Mesendoderm (in vitro differentiated cells): ENCODE measurements around the gene ZG16.
A peak's percentile ranks its signal among the peaks of the same experiment; 100 is the strongest.

Experiments
- DNase-seq: peaks from one replicate; pipeline ENCODE4 v3.0.0; 2013
- H2AK5ac ChIP-seq: 2 replicates; pipeline ENCODE4 v1.6.1; 2013; ENCODE audit warnings: low read length, inconsistent platforms
- H2BK120ac ChIP-seq: 2 replicates; pipeline ENCODE4 v1.6.1; 2013; ENCODE audit warnings: low read depth, mild to moderate bottlenecking, low read length, moderate library complexity, mixed read lengths
- H2BK15ac ChIP-seq: replicated peaks from 2 replicates; pipeline ENCODE4 v1.6.1; 2013; ENCODE audit warnings: low read depth, mild to moderate bottlenecking, moderate library complexity
- H2BK5ac ChIP-seq: 2 replicates; pipeline ENCODE4 v1.6.1; 2013; ENCODE audit warnings: low read length, inconsistent platforms
- H3K18ac ChIP-seq: 2 replicates; pipeline ENCODE4 v1.6.1; 2013; ENCODE audit warnings: mild to moderate bottlenecking, low read length, mixed read lengths
- H3K23ac ChIP-seq: one replicate; pipeline ENCODE4 v1.6.1; 2013; ENCODE audit warnings: low read length
- H3K27ac ChIP-seq: 2 replicates; pipeline ENCODE4 v1.5.1; 2013; ENCODE audit warnings: low read depth, mild to moderate bottlenecking, inconsistent platforms, low read length, moderate library complexity
- H3K27me3 ChIP-seq: 2 replicates; pipeline ENCODE4 v1.6.1; 2013; ENCODE audit warnings: low read length, control low read depth, mild to moderate bottlenecking, inconsistent platforms; ENCODE audit not compliant: insufficient read depth, poor library complexity
- H3K36me3 ChIP-seq: 2 replicates; pipeline ENCODE4 v1.6.1; 2013; ENCODE audit warnings: low read length, inconsistent platforms; ENCODE audit not compliant: control insufficient read depth, insufficient read depth
- H3K4ac ChIP-seq: one replicate; pipeline ENCODE4 v1.6.1; 2013; ENCODE audit warnings: low read depth, mild to moderate bottlenecking, low read length, moderate library complexity
- H3K4me1 ChIP-seq: 2 replicates; pipeline ENCODE4 v1.6.1; 2013; ENCODE audit warnings: low read depth, low read length, inconsistent platforms; ENCODE audit not compliant: control insufficient read depth
- H3K4me2 ChIP-seq: 2 replicates; pipeline ENCODE4 v1.6.1; 2013; ENCODE audit warnings: low read length
- H3K4me3 ChIP-seq: 2 replicates; pipeline ENCODE4 v1.5.1; 2013; ENCODE audit warnings: mild to moderate bottlenecking, low read length
- H3K56ac ChIP-seq: one replicate; pipeline ENCODE4 v1.6.1; 2013; ENCODE audit warnings: low read length
- H3K79me1 ChIP-seq: 2 replicates; pipeline ENCODE4 v1.6.1; 2013; ENCODE audit warnings: low read length, inconsistent platforms
- H3K79me2 ChIP-seq: 2 replicates; pipeline ENCODE4 v1.6.1; 2013; ENCODE audit warnings: mild to moderate bottlenecking, low read length; ENCODE audit not compliant: control insufficient read depth, insufficient read depth
- H3K9ac ChIP-seq: 2 replicates; pipeline ENCODE4 v1.6.1; 2013; ENCODE audit warnings: low read length, inconsistent platforms
- H4K5ac ChIP-seq: one replicate; pipeline ENCODE4 v1.6.1; 2013; ENCODE audit warnings: low read length
- H4K8ac ChIP-seq: one replicate; pipeline ENCODE4 v1.6.1; 2013; ENCODE audit warnings: low read depth, mild to moderate bottlenecking, control low read depth, low read length, moderate library complexity
- WGBS: extraction: QIAGEN DNeasy Blood & Tissue Kit; methylation state at CpG from one replicate; pipeline ENCODE4 v1.1.7; 2013; ENCODE audit warnings: low lambda C conversion rate, missing lambda C conversion rate; ENCODE audit not compliant: insufficient coverage; ENCODE audit errors: extremely low coverage; 5-methylcytosine and 5-hydroxymethylcytosine counted together

ZG16 gene

GRCh38 chr16:29818082-29818481 is 40.0 kb downstream of the ZG16 start:
- Histone ChIP-seq H2BK15ac (no peak overlapping the region), H3K79me2 (peaks cover 11% of the 10 kb centered on the region), H3K4ac (no peak overlapping the region), H2AK5ac (no peak overlapping the region), H3K27me3 (no peaks in the 10 kb centered on the region), H3K79me1 (peaks cover 5% of the 10 kb centered on the region), H3K23ac (no peak overlapping the region), H3K9ac (peak overlapping the region; percentile 26), H4K8ac (no peak overlapping the region), H3K4me1 (peaks cover 15% of the 10 kb centered on the region), H3K4me3 (no peak overlapping the region), H3K36me3 (peaks cover 2% of the 10 kb centered on the region), H3K18ac (no peak overlapping the region), H3K56ac (peak overlapping the region; percentile 22), H2BK120ac (no peak overlapping the region), H3K27ac (no peak overlapping the region), H3K4me2 (no peak overlapping the region), H4K5ac (no peak overlapping the region), H2BK5ac (no peak overlapping the region)
- no peak for DNase-seq
- no CpG with 5 or more reads among the region's 4 CpGs for WGBS

GRCh38 chr16:29819506-29819905 is 41.5 kb downstream of the ZG16 start:
- Histone ChIP-seq H3K4me3 (no peak overlapping the region), H3K79me2 (peaks cover 11% of the 10 kb centered on the region), H2AK5ac (no peak overlapping the region), H2BK120ac (no peak overlapping the region), H3K9ac (no peak overlapping the region), H3K79me1 (peaks cover 5% of the 10 kb centered on the region), H3K4ac (no peak overlapping the region), H3K36me3 (peaks cover 2% of the 10 kb centered on the region), H2BK5ac (no peak overlapping the region), H3K4me1 (peaks cover 7% of the 10 kb centered on the region), H3K56ac (no peak overlapping the region), H4K5ac (no peak overlapping the region), H3K27ac (no peak overlapping the region), H2BK15ac (no peak overlapping the region), H3K27me3 (no peaks in the 10 kb centered on the region), H3K4me2 (no peak overlapping the region), H3K23ac (no peak overlapping the region), H3K18ac (no peak overlapping the region), H4K8ac (no peak overlapping the region)
- WGBS: no CpG with 5 or more reads among the region's 15 CpGs
- DNase-seq: peak; percentile 32

GRCh38 chr16:29820271-29820701 is 42.2 kb downstream of the ZG16 start, which contains the start of gene MVP:
TSS of gene MVP (plus strand) at chr16:29820462. CDS start at chr16:29830550, 10,088 bp downstream.
- Histone ChIP-seq H3K36me3 (peaks cover 2% of the 10 kb centered on the region), H2BK120ac (no peak within 1 kb of the TSS), H3K4me2 (no peak within 1 kb of the TSS), H3K9ac (no peak within 1 kb of the TSS), H4K8ac (no peak within 1 kb of the TSS), H3K4me3 (no peak within 1 kb of the TSS), H2BK5ac (no peak within 1 kb of the TSS), H3K27me3 (no peaks in the 10 kb centered on the region), H3K4me1 (peaks cover 5% of the 10 kb centered on the region), H3K56ac (no peak within 1 kb of the TSS), H3K27ac (no peak within 1 kb of the TSS), H4K5ac (no peak within 1 kb of the TSS), H2AK5ac (no peak within 1 kb of the TSS), H3K79me2 (peaks cover 11% of the 10 kb centered on the region), H3K4ac (no peak within 1 kb of the TSS), H3K23ac (no peak within 1 kb of the TSS), H3K79me1 (peaks cover 5% of the 10 kb centered on the region), H2BK15ac (no peak within 1 kb of the TSS), H3K18ac (no peak within 1 kb of the TSS)
- DNase-seq: no peak
- no CpG with 5 or more reads among the region's 4 CpGs for WGBS

- H3K27ac ChIP-seq: no peak overlapping the region
- no peak overlapping the region for H2BK15ac ChIP-seq
- peaks cover 8% of the 10 kb centered on the region for H3K4me1 ChIP-seq
- no peak for DNase-seq
- no peak overlapping the region for H3K9ac ChIP-seq
- H3K79me2 ChIP-seq: peaks cover 11% of the 10 kb centered on the region
- H3K4ac ChIP-seq: no peak overlapping the region
- H4K5ac ChIP-seq: no peak overlapping the region
- H4K8ac ChIP-seq: no peak overlapping the region
- no peak overlapping the region for H3K4me3 ChIP-seq
- no peak overlapping the region for H2AK5ac ChIP-seq
- H3K23ac ChIP-seq: no peak overlapping the region
- peaks cover 5% of the 10 kb centered on the region for H3K79me1 ChIP-seq
- H3K36me3 ChIP-seq: peaks cover 2% of the 10 kb centered on the region
- H2BK120ac ChIP-seq: no peak overlapping the region
- no CpG with 5 or more reads among the region's 11 CpGs for WGBS
- no peak overlapping the region for H3K18ac ChIP-seq
- H3K4me2 ChIP-seq: no peak overlapping the region
- H2BK5ac ChIP-seq: no peak overlapping the region
- no peak overlapping the region for H3K56ac ChIP-seq
- no peaks in the 10 kb centered on the region for H3K27me3 ChIP-seq
Measured at GRCh38 chr16:29820730-29821642, 42.9 kb downstream of the ZG16 start.

- no peak overlapping the region for H3K4me3 ChIP-seq
- peak; percentile 60 for DNase-seq
- no peak overlapping the region for H3K27ac ChIP-seq
Measured at GRCh38 chr16:29821643-29822115, 43.6 kb downstream of the ZG16 start.

More at GRCh38 chr16:29821643-29822115, 43.6 kb downstream of the ZG16 start:
- H3K79me1 ChIP-seq: peaks cover 5% of the 10 kb centered on the region
- no peak overlapping the region for H3K4ac ChIP-seq
- no peak overlapping the region for H3K9ac ChIP-seq
- H3K23ac ChIP-seq: no peak overlapping the region
- no peak overlapping the region for H2AK5ac ChIP-seq
- H3K36me3 ChIP-seq: peaks cover 2% of the 10 kb centered on the region
- peaks cover 9% of the 10 kb centered on the region for H3K79me2 ChIP-seq
- no peak overlapping the region for H3K4me2 ChIP-seq
- no peak overlapping the region for H2BK120ac ChIP-seq
- no peak overlapping the region for H4K8ac ChIP-seq
- no peak overlapping the region for H4K5ac ChIP-seq
- peaks cover 8% of the 10 kb centered on the region for H3K4me1 ChIP-seq
- H2BK15ac ChIP-seq: no peak overlapping the region
- WGBS: no CpG with 5 or more reads among the region's 7 CpGs
- no peak overlapping the region for H2BK5ac ChIP-seq
- no peak overlapping the region for H3K18ac ChIP-seq
- H3K27me3 ChIP-seq: no peaks in the 10 kb centered on the region
- no peak overlapping the region for H3K56ac ChIP-seq
